Kidney (tissue), 14 donors: Measurements from ENCODE around the gene SRP54. TPM values are rescaled to one million over a fixed set of nuclear protein-coding genes. Genes with fewer than 3 reads are reported as not detected.

ENCODE experiments used
- DNase-seq, 5 donors: peaks; one replicate each; pipeline ENCODE4 v3.0.0-alpha.2; 2013 to 2020
- FAIRE-seq: peaks from 2 replicates; lab custom pipeline; 2012; peaks lifted over from hg19 to GRCh38; lab: Jason Lieb, UNC
- H3K27ac ChIP-seq, 2 donors: one replicate each; pipeline ENCODE4 v1.7.0; 2013; ENCODE audit warnings: low read depth in 2 of 2, low read length in 2 of 2, inconsistent platforms in 1 of 2
- H3K27me3 ChIP-seq: one replicate; pipeline ENCODE4 v1.7.1; 2013; ENCODE audit warnings: low read length, inconsistent platforms; ENCODE audit not compliant: control insufficient read depth, insufficient read depth
- H3K36me3 ChIP-seq, 3 donors: one replicate each; pipeline versions ENCODE4 v1.7.0 to v1.7.1; 2013; ENCODE audit warnings: low read length in 3 of 3, control low read depth in 1 of 3, inconsistent platforms in 1 of 3; ENCODE audit not compliant: insufficient read depth in 3 of 3, control insufficient read depth in 2 of 3
- H3K4me1 ChIP-seq, 3 donors: one replicate each; pipeline versions ENCODE4 v1.7.0 to v1.7.1; 2013; ENCODE audit warnings: low read length in 3 of 3, inconsistent platforms in 1 of 3, low read depth in 1 of 3; ENCODE audit not compliant: control insufficient read depth in 2 of 3, insufficient read depth in 2 of 3
- H3K4me3 ChIP-seq, 3 donors: one replicate each; pipeline versions ENCODE4 v1.7.0 to v1.8.1; 2013; ENCODE audit warnings: low read length in 3 of 3, control low read depth in 1 of 3, inconsistent platforms in 1 of 3
- H3K9ac ChIP-seq, 3 donors: one replicate each; pipeline versions ENCODE4 v1.7.0 to v1.7.1; 2013; ENCODE audit warnings: low read length in 3 of 3, control low read depth in 1 of 3, inconsistent platforms in 1 of 3
- H3K9me3 ChIP-seq, 3 donors: one replicate each; pipeline versions ENCODE4 v1.7.0 to v1.7.1; 2013; ENCODE audit warnings: low read length in 3 of 3, control low read depth in 1 of 3, inconsistent platforms in 1 of 3; ENCODE audit not compliant: control insufficient read depth in 2 of 3, insufficient read depth in 1 of 3
- CTCF ChIP-seq: IDR thresholded peaks from 3 replicates; pipeline ENCODE4 v1.5.1; 2012; ENCODE audit warnings: mild to moderate bottlenecking, moderate library complexity, borderline replicate concordance; ENCODE audit not compliant: insufficient read depth; ENCODE audit errors: extremely low read depth
- intact Hi-C: fragments of 100-400 bp; cut with DNase I; formaldehyde crosslinking; loops from one replicate; pipeline ENCODE4 v1.11.1; 2022
- polyA plus RNA-seq: library from polyadenylated mRNA; stranded (reverse); fragments of 350-450 nt; fragmentation: Illumina TruSeq; extraction: RNeasy Lipid Tissue Mini Kit (QIAGEN cat#74804); gene quantifications from one replicate; pipeline ENCODE4 v1.2.3, GENCODE V29; 2014; ENCODE audit warnings: low read depth, low replicate concordance; ENCODE audit not compliant: insufficient read depth
- total RNA-seq: library from RNA; stranded (reverse); fragmentation: NEBNext Ultra II Directional; extraction: Animal tissue kit (Norgen Biotek cat#: 25700); gene quantifications from one replicate; pipeline ENCODE4 v1.2.1, GENCODE V29; 2021
- donor health status: control.
- donor health status: control.
- donor health status: control.
- donor health status: control.
- donor health status: control.
- donor health status: DM: yes; HTN: yes; CAD: no.
- donor health status: Normal renal cell carcinoma (clear cell type).

SRP54 gene
- total and polyA plus RNA-seq, 2 donors from 2014 or later = 37.3 to 54.3 TPM

- no peaks in the 10 kb centered on the region for H3K36me3 ChIP-seq
- no peaks in the 10 kb centered on the region for H3K9me3 ChIP-seq
- no peaks in the 10 kb centered on the region for H3K27me3 ChIP-seq
- H3K9ac ChIP-seq = peak overlapping the region; percentile 88 to 98 (median 97)
- no peak for TF ChIP-seq CTCF
- H3K4me3 ChIP-seq = peak overlapping the region; percentile 92 to 99 (median 96)
- DNase-seq = no peak
- no peak overlapping the region for H3K27ac ChIP-seq
- intact Hi-C loops = no loop called here
- no peak for FAIRE-seq
- H3K4me1 ChIP-seq = peaks cover 4 to 18% (median 6%) of the 10 kb centered on the region in 3 donors
These were observed 994 bp downstream of the SRP54 start for GRCh38 chr14:34983786-34984185.

- no peak overlapping the region for H3K4me3 ChIP-seq
- no peak for DNase-seq
- no peak for TF ChIP-seq CTCF
- intact Hi-C loops = no loop called here
- FAIRE-seq = no peak
- no peaks in the 10 kb centered on the region for H3K36me3 ChIP-seq
- H3K27me3 ChIP-seq = no peaks in the 10 kb centered on the region
- no peaks in the 10 kb centered on the region for H3K9me3 ChIP-seq
- no peak overlapping the region for H3K27ac ChIP-seq
- no peak overlapping the region for H3K9ac ChIP-seq
- H3K4me1 ChIP-seq = peaks cover 4 to 18% (median 6%) of the 10 kb centered on the region in 3 donors
These were observed 2.9 kb downstream of the SRP54 start for GRCh38 chr14:34985740-34986139.

GRCh38 chr14:34987180-34987579 is 4.4 kb downstream of the SRP54 start:
- no peak overlapping the region for H3K27ac ChIP-seq
- no peaks in the 10 kb centered on the region for H3K36me3 ChIP-seq
- FAIRE-seq (no peak), DNase-seq (no peak)
- TF ChIP-seq CTCF = no peak
- H3K27me3 ChIP-seq = no peaks in the 10 kb centered on the region
- intact Hi-C loops = no loop called here
- peaks cover 4 to 9% (median 6%) of the 10 kb centered on the region in 3 donors for H3K4me1 ChIP-seq
- H3K9me3 ChIP-seq = no peaks in the 10 kb centered on the region
- H3K4me3 ChIP-seq = no peak overlapping the region
- H3K9ac ChIP-seq = no peak overlapping the region

GRCh38 chr14:34989762-34990161 is 7.0 kb downstream of the SRP54 start:
- FAIRE-seq (no peak), DNase-seq (no peak)
- intact Hi-C loops = no loop called here
- Histone ChIP-seq H3K4me1 (no peaks in the 10 kb centered on the region), H3K36me3 (no peaks in the 10 kb centered on the region), H3K9ac (no peak overlapping the region), H3K9me3 (no peaks in the 10 kb centered on the region), H3K27ac (no peak overlapping the region), H3K4me3 (no peak overlapping the region), H3K27me3 (no peaks in the 10 kb centered on the region)
- no peak for TF ChIP-seq CTCF
